ENCODE measurements around the gene DOHH.

The DOHH gene

DNA sequence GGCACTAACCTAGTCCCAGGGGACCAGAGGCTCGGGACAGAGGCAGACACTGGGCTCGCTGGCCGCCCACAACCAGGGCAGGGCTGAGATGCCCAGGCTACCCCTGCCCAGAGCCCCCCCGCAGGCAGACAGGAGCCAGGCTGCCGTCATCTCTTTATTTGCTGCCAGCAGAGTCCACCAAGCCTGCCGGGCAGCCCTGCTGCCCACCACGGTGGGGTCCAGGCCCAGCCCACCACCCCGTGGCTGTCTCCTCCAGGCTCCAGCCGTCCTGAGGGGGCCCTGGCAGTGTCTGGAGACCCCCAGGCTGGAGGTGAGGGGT is 43.5 kb upstream of the DOHH start:
- Histone ChIP-seq H3K14ac (ENCODE audit: low read length) (no peak overlapping the region), H3K23ac (ENCODE audit: low read length) (no peak overlapping the region), H4K12ac (ENCODE audit: low read depth, low read length) (no peak overlapping the region), H3K79me1 (ENCODE audit: low read length) (no peaks in the 10 kb centered on the region), H3K9me3 (ENCODE audit: insufficient read depth, low read depth, low read length) (peaks cover 4% of the 10 kb centered on the region), H3K79me2 (ENCODE audit: control insufficient read depth, insufficient read depth, low read length, poor library complexity) (no peaks in the 10 kb centered on the region), H3K4me2 (ENCODE audit: low read length) (no peak overlapping the region), H2AFZ (ENCODE audit: insufficient read depth, low read length, poor library complexity) (no peak overlapping the region), H3K9ac (ENCODE audit: low read length) (no peak overlapping the region), H4K8ac (ENCODE audit: low read depth, low read length) (no peak overlapping the region), H3K4me3 (ENCODE audit: low read depth, low read length) (no peak overlapping the region), H3K4me1 (ENCODE audit: control insufficient read depth in 1 of 2, insufficient read depth in 2 of 2, low read length in 2 of 2) (peaks cover 0 to under 1% of the 10 kb centered on the region in 2 experiments), H4K91ac (ENCODE audit: low read depth, low read length) (no peak overlapping the region), H2AK5ac (ENCODE audit: low read length) (no peak overlapping the region), H3K27me3 (ENCODE audit: insufficient read depth, low read length) (no peaks in the 10 kb centered on the region), H3K27ac (ENCODE audit: low read depth, low read length) (no peak overlapping the region), H3K18ac (ENCODE audit: low read length) (no peak overlapping the region), H2BK12ac (ENCODE audit: low read length) (no peak overlapping the region), H2BK120ac (ENCODE audit: insufficient read depth, low read length, poor library complexity) (no peak overlapping the region), H2BK5ac (ENCODE audit: low read depth, low read length, poor library complexity) (no peak overlapping the region), H3K4ac (ENCODE audit: low read depth, low read length) (no peak overlapping the region), H3K36me3 (ENCODE audit: control insufficient read depth in 1 of 2, insufficient read depth in 2 of 2, low read length in 2 of 2) (peaks cover 66% of the 10 kb centered on the region in 2 experiments)
- WGBS (ENCODE audit: extremely low coverage, insufficient coverage, insufficient read length): no CpG with 5 or more reads among the region's 9 CpGs
- no peak for DNase-seq

DNA sequence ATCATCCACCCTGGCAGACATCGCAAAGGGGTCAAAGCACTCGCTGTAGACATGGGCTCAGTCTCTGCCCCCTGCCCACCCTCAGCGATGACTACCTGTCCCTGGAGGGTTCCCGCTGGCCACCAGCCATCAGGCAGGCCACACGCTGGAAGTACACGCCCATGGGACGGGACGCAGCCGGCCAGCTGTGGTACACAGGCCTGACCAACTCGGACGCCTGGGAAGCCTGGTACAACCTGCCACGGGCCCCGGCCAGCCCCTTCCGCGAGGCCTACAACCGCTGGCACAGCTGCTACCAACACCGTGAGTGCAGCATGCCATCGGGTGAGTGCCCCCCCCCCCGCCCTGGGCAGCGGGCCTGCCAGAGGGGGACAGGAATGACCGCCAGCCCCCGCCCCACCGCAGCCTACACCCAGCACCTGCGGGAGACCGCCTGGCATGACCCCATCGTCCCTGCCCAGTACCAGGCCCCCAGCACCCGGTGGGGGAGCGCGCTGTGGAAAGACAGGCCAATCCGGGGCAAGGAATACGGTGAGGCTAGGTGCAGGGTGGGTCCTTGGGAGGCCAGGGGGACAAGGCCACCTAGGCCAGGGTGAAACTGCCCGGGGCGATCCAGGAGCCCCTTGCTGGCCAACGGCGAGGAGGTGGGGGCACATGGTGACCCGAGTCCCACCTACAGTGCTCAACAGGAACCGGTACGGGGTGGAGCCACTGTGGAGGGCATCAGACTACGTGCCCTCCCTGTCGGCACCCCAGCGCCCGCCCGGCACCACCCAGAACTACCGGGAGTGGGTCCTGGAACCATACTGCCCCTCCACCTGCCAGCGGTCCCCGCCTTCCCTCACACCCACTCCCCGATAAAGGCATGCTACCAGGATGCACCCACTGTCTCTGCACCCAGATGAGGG is 42.9 kb upstream of the DOHH start:
- WGBS (ENCODE audit: extremely low coverage, insufficient coverage, insufficient read length): no CpG with 5 or more reads among the region's 47 CpGs
- H3K27me3 ChIP-seq (ENCODE audit: insufficient read depth, low read length): no peaks in the 10 kb centered on the region

DNA sequence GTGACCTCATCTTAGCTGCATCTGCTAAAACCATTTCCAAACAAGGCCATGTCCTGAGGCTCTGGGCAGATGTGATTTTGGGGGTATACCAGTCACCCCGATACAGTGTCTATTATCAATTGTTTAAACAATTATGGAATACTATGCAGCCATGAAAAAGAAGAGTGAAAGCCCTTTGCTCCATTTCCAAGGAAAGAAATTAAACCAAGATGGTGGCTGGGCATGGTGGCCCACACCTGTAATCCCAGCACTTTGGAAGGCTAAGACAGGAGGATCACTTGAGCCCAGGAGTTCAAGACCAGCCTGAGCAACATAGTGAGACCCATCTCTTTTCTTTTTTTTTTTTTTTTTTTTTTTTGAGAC is 39.3 kb upstream of the DOHH start:
- Histone ChIP-seq H4K91ac (ENCODE audit: low read depth, low read length) (no peak overlapping the region), H3K23ac (ENCODE audit: low read length) (no peak overlapping the region), H2AK5ac (ENCODE audit: low read length) (no peak overlapping the region), H3K79me1 (ENCODE audit: low read length) (no peaks in the 10 kb centered on the region), H2AFZ (ENCODE audit: insufficient read depth, low read length, poor library complexity) (no peak overlapping the region), H3K36me3 (ENCODE audit: control insufficient read depth in 1 of 2, insufficient read depth in 2 of 2, low read length in 2 of 2) (peaks cover 62% of the 10 kb centered on the region in 2 experiments), H3K4me3 (ENCODE audit: low read depth, low read length) (no peak overlapping the region), H3K79me2 (ENCODE audit: control insufficient read depth, insufficient read depth, low read length, poor library complexity) (no peaks in the 10 kb centered on the region), H3K4ac (ENCODE audit: low read depth, low read length) (no peak overlapping the region), H4K12ac (ENCODE audit: low read depth, low read length) (no peak overlapping the region), H3K4me2 (ENCODE audit: low read length) (no peak overlapping the region), H2BK120ac (ENCODE audit: insufficient read depth, low read length, poor library complexity) (no peak overlapping the region), H3K27me3 (ENCODE audit: insufficient read depth, low read length) (no peaks in the 10 kb centered on the region), H3K27ac (ENCODE audit: low read depth, low read length) (no peak overlapping the region), H3K9me3 (ENCODE audit: insufficient read depth, low read depth, low read length) (peaks cover 1% of the 10 kb centered on the region), H3K14ac (ENCODE audit: low read length) (no peak overlapping the region), H2BK5ac (ENCODE audit: low read depth, low read length, poor library complexity) (no peak overlapping the region), H4K8ac (ENCODE audit: low read depth, low read length) (no peak overlapping the region), H3K4me1 (ENCODE audit: control insufficient read depth in 1 of 2, insufficient read depth in 2 of 2, low read length in 2 of 2) (peaks cover 2 to 11% of the 10 kb centered on the region in 2 experiments), H3K18ac (ENCODE audit: low read length) (no peak overlapping the region), H2BK12ac (ENCODE audit: low read length) (no peak overlapping the region), H3K9ac (ENCODE audit: low read length) (no peak overlapping the region)
- DNase-seq: no peak
- WGBS (ENCODE audit: extremely low coverage, insufficient coverage, insufficient read length): no CpG with 5 or more reads among the region's 1 CpG

More for the DNA sequence above, 42.9 kb upstream of the DOHH start:
- H3K79me1 ChIP-seq (ENCODE audit: low read length): no peaks in the 10 kb centered on the region
- no peak overlapping the region for H4K12ac ChIP-seq (ENCODE audit: low read depth, low read length)
- H2AFZ ChIP-seq (ENCODE audit: insufficient read depth, low read length, poor library complexity): no peak overlapping the region
- no peak overlapping the region for H3K14ac ChIP-seq (ENCODE audit: low read length)
- H3K4me3 ChIP-seq (ENCODE audit: low read depth, low read length): no peak overlapping the region
- peaks cover 2 to 5% of the 10 kb centered on the region in 2 experiments for H3K4me1 ChIP-seq (ENCODE audit: control insufficient read depth in 1 of 2, insufficient read depth in 2 of 2, low read length in 2 of 2)
- no peak overlapping the region for H4K8ac ChIP-seq (ENCODE audit: low read depth, low read length)
- H3K9ac ChIP-seq (ENCODE audit: low read length): no peak overlapping the region
- H3K4ac ChIP-seq (ENCODE audit: low read depth, low read length): no peak overlapping the region
- H3K27ac ChIP-seq (ENCODE audit: low read depth, low read length): no peak overlapping the region
- no peak overlapping the region for H2BK12ac ChIP-seq (ENCODE audit: low read length)
- no peaks in the 10 kb centered on the region for H3K79me2 ChIP-seq (ENCODE audit: control insufficient read depth, insufficient read depth, low read length, poor library complexity)
- DNase-seq: no peak
- H2BK5ac ChIP-seq (ENCODE audit: low read depth, low read length, poor library complexity): no peak overlapping the region
- H3K23ac ChIP-seq (ENCODE audit: low read length): no peak overlapping the region
- H3K36me3 ChIP-seq (ENCODE audit: control insufficient read depth in 1 of 2, insufficient read depth in 2 of 2, low read length in 2 of 2): peaks cover 62 to 65% of the 10 kb centered on the region in 2 experiments
- no peak overlapping the region for H3K4me2 ChIP-seq (ENCODE audit: low read length)
- no peak overlapping the region for H3K18ac ChIP-seq (ENCODE audit: low read length)
- H2AK5ac ChIP-seq (ENCODE audit: low read length): no peak overlapping the region
- no peak overlapping the region for H4K91ac ChIP-seq (ENCODE audit: low read depth, low read length)
- H3K9me3 ChIP-seq (ENCODE audit: insufficient read depth, low read depth, low read length): peaks cover 4% of the 10 kb centered on the region
- no peak overlapping the region for H2BK120ac ChIP-seq (ENCODE audit: insufficient read depth, low read length, poor library complexity)

- Histone ChIP-seq H4K91ac (ENCODE audit: low read depth, low read length) (no peak within 1 kb of the TSS), H3K14ac (ENCODE audit: low read length) (no peak within 1 kb of the TSS), H3K79me1 (ENCODE audit: low read length) (no peaks in the 10 kb centered on the region), H2BK5ac (ENCODE audit: low read depth, low read length, poor library complexity) (no peak within 1 kb of the TSS), H3K23ac (ENCODE audit: low read length) (no peak within 1 kb of the TSS), H4K8ac (ENCODE audit: low read depth, low read length) (no peak within 1 kb of the TSS), H3K4ac (ENCODE audit: low read depth, low read length) (no peak within 1 kb of the TSS), H3K18ac (ENCODE audit: low read length) (no peak within 1 kb of the TSS), H4K12ac (ENCODE audit: low read depth, low read length) (no peak within 1 kb of the TSS), H2AK5ac (ENCODE audit: low read length) (no peak within 1 kb of the TSS), H3K9ac (ENCODE audit: low read length) (peak within 1 kb of the TSS; percentile 36), H3K27me3 (ENCODE audit: insufficient read depth, low read length) (no peaks in the 10 kb centered on the region), H3K4me2 (ENCODE audit: low read length) (no peak within 1 kb of the TSS), H2AFZ (ENCODE audit: insufficient read depth, low read length, poor library complexity) (no peak within 1 kb of the TSS), H3K79me2 (ENCODE audit: control insufficient read depth, insufficient read depth, low read length, poor library complexity) (no peaks in the 10 kb centered on the region), H2BK120ac (ENCODE audit: insufficient read depth, low read length, poor library complexity) (no peak within 1 kb of the TSS), H3K4me1 (ENCODE audit: control insufficient read depth in 1 of 2, insufficient read depth in 2 of 2, low read length in 2 of 2) (peaks cover 2 to 11% of the 10 kb centered on the region in 2 experiments), H3K36me3 (ENCODE audit: control insufficient read depth in 1 of 2, insufficient read depth in 2 of 2, low read length in 2 of 2) (peaks cover 62% of the 10 kb centered on the region in 2 experiments), H3K9me3 (ENCODE audit: insufficient read depth, low read depth, low read length) (peaks cover 1% of the 10 kb centered on the region), H2BK12ac (ENCODE audit: low read length) (no peak within 1 kb of the TSS), H3K4me3 (ENCODE audit: low read depth, low read length) (no peak within 1 kb of the TSS), H3K27ac (ENCODE audit: low read depth, low read length) (no peak within 1 kb of the TSS)
- no CpG with 5 or more reads among the region's 28 CpGs for WGBS (ENCODE audit: extremely low coverage, insufficient coverage, insufficient read length)
- DNase-seq: peak in 1 of 2 donors; percentile 35
Observed at GRCh38 chr19:3538965-3539755, 38.7 kb upstream of the DOHH start, which contains the start of gene TEKTIP1. Gene TEKTIP1, plus strand, starts transcription at chr19:3539174. Its CDS starts 4 bp downstream, at chr19:3539178.
